ENCODE results near the gene DHRS7B. TPM values are rescaled to one million over a fixed set of nuclear protein-coding genes. Genes with fewer than 3 reads are reported as not detected.
"Not testable (repeated sequence)": the region's sequence is repeated elsewhere in the genome, so short reads cannot be mapped to it uniquely, and the experiment has no call there.

Gene DHRS7B, protein sequence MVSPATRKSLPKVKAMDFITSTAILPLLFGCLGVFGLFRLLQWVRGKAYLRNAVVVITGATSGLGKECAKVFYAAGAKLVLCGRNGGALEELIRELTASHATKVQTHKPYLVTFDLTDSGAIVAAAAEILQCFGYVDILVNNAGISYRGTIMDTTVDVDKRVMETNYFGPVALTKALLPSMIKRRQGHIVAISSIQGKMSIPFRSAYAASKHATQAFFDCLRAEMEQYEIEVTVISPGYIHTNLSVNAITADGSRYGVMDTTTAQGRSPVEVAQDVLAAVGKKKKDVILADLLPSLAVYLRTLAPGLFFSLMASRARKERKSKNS
- total RNA-seq, result 17.1 TPM

- DNase-seq (ENCODE audit: low spot score), result peak; percentile 98
- peak; percentile 99 for ATAC-seq
- intact Hi-C loops (cut with DNase I), result loop anchor here (10.0 kb wide), 1 partner anchor 88 kb away; the partner anchor contains the start of gene TMEM11
Measured at GRCh38 chr17:21126645-21127508, at the start of gene DHRS7B. Gene DHRS7B, plus strand, starts transcription at chr17:21126964. Its CDS starts 8 bp downstream, at chr17:21126972.

DNA sequence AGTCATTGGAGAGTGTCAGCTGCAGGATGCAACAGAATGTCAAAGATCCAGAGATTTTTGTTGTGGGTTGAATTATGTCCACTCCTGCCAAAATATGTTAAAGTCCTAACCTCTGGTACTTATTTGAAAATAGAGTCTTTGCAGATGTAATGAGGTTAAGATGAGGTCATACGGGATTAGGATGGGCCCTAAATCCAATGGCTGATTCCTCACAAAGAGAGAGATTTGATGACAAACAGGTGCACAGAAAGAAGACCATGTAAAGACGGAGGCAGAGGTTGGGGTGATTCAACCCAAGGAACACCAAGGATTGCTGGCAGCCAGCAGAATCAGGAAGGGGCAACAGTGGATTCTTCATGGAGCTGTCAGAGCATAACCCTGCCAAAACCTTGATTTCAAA, 49.5 kb upstream of the DHRS7B start:
- intact Hi-C loops (cut with DNase I), result no loop called here

GRCh38 chr17:21078016-21078780, 48.6 kb upstream of the DHRS7B start:
- intact Hi-C loops (cut with DNase I), result no loop called here
- ATAC-seq (no peak), DNase-seq (ENCODE audit: low spot score) (no peak)

More for the DNA sequence above, 49.5 kb upstream of the DHRS7B start:
- ATAC-seq (no peak), DNase-seq (ENCODE audit: low spot score) (no peak)

- DNase-seq (ENCODE audit: low spot score) (no peak), ATAC-seq (no peak)
- intact Hi-C loops (cut with DNase I), result no loop called here
Measured at GRCh38 chr17:21079196-21079595, 47.6 kb upstream of the DHRS7B start.

DNA sequence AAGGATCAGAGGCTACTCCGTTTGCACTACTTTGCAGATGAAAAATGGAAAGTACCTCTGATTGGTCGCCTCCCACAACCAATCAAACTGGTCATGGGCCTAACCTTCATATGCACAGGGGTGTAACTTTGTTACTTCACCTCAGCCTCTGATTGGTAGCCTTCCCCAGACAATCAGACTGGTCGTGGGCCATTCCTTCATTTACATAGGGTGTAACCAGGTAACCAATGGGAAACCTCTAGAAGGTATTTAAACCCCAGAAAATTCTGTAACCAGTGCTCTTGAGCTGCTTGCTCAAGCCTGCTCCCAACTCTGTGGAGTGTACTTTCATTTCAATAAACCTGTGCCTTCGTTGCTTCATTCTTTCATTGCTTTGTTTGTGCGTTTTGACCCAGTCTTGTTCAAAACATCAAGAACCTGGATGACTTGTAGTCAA, 44.7 kb upstream of the DHRS7B start:
- DNase-seq (ENCODE audit: low spot score) (no peak), ATAC-seq (no peak)
- intact Hi-C loops (cut with DNase I), result no loop called here

DNA sequence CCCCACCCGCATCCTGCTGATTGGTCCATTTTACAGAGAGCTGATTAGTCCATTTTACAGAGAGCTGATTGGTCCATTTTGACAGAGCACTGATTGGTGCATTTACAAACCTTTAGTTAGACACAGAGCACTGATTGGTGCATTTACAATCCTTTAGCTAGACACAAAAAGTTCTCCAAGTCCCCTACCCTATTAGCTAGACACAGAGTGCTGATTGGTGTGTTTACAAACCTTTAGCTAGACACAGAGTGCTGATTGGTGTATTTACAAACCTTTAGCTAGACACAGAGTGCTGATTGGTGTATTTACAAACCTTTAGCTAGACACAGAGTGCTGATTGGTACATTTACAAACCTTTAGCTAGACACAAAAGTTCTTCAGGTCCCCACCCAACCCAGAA, 41.5 kb upstream of the DHRS7B start:
- DNase-seq (ENCODE audit: low spot score); ATAC-seq; intact Hi-C loops (cut with DNase I): not testable (repeated sequence)

- no peak for DNase-seq (ENCODE audit: low spot score)
- ATAC-seq, result no peak
- intact Hi-C loops (cut with DNase I), result no loop called here
Measured at GRCh38 chr17:21085707-21086106, 41.1 kb upstream of the DHRS7B start.

- no peak for DNase-seq (ENCODE audit: low spot score)
- intact Hi-C loops (cut with DNase I), result no loop called here
- no peak for ATAC-seq
Measured at GRCh38 chr17:21089145-21089544, 37.6 kb upstream of the DHRS7B start.

DNA sequence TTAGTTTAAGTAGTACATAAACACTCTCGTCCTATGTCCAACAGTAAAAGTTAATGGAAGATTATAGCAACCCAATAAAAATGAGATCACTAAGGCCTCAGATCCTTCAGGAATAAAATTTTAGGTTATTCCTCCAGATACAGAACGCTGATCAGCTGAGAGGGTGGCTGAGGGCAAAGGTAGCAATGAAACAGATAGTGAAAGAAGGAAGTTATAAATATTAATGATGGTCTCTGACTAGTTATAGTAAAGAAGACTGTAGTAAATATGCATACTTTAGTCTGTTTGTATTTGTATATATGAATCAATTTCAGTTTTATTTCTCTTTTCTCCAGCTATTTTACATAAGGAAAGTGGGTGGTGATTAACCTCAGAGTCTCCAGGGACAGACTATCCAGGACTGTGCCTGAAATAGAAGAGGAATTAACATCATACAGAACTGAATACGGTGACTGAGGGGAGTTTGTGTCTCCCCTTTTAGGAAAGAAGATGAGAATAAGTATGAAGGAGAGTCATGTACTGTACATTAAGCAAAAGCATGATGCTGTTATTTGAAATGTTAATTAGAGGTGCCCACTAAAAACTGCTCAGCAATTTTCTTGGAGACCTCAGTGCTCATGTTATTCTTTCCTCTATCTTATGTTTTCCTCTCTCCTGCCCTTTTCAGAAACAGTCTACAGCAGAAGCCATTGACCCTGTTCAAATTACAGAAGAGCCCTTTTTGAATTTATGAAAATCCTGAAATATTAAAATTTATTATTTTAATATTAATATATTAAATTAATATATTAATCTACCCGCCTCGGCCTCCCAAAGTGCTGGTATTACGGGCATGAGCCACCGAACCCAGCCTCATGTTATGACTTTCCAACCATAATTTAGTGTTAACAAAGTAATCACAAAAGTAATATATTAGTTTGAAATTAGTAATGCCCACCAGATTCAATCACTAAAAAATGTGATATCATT, 36.5 kb upstream of the DHRS7B start:
- DNase-seq (ENCODE audit: low spot score) (no peak), ATAC-seq (no peak)
- intact Hi-C loops (cut with DNase I), result no loop called here

GRCh38 chr17:21090902-21091618, 35.7 kb upstream of the DHRS7B start:
- intact Hi-C loops (cut with DNase I), result no loop called here
- ATAC-seq, result no peak
- DNase-seq (ENCODE audit: low spot score), result no peak

- no peak for ATAC-seq
- intact Hi-C loops (cut with DNase I), result no loop called here
- no peak for DNase-seq (ENCODE audit: low spot score)
Measured at GRCh38 chr17:21094298-21094704, 32.5 kb upstream of the DHRS7B start.

DNA sequence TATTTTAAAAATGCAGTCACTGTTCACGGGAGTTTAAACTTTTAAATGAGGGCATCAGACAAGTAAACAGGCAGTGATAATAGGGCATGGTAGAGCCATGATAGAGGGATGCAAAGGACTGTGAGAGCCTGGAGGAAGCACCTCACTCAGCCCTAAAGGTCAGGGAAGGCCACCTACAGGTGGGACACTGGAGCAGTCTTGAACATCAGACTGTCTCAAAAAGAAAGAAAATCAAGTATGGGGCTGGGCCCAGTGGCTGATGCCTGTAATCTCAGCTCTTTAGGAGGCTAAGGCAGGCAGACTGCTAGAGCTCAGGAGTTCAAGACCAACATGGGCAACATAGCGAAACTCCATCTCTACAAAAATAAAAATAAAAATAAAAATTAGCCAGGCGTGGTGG, 31.0 kb upstream of the DHRS7B start:
- intact Hi-C loops (cut with DNase I), result no loop called here

DNA sequence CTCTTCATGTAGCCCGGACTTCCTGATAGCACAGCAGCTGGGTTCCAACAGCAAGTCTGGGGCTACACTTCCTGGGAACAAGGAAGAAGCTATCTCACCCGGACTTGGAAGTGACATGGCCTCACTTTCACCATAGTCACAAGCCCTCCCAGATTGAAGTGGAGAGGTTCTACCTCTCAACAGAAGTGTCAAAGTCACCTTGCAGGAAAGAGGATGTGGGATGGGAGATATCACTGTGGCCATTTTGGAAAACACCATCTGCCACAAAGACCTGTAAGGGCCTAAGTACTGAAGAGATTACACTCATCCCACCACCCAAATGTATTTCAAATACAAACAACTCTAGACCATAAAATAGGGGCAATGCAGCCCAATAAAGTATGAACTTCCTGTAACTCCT, 29.9 kb upstream of the DHRS7B start:
- DNase-seq (ENCODE audit: low spot score), result no peak
- ATAC-seq, result no peak
- intact Hi-C loops (cut with DNase I), result no loop called here

More for the DNA sequence above, 31.0 kb upstream of the DHRS7B start:
- no peak for ATAC-seq
- no peak for DNase-seq (ENCODE audit: low spot score)

- peak; percentile 68 for DNase-seq (ENCODE audit: low spot score)
- ATAC-seq, result peak; percentile 92
- intact Hi-C loops (cut with DNase I), result no loop called here
Measured at GRCh38 chr17:21098934-21099689, 27.7 kb upstream of the DHRS7B start.

DNA sequence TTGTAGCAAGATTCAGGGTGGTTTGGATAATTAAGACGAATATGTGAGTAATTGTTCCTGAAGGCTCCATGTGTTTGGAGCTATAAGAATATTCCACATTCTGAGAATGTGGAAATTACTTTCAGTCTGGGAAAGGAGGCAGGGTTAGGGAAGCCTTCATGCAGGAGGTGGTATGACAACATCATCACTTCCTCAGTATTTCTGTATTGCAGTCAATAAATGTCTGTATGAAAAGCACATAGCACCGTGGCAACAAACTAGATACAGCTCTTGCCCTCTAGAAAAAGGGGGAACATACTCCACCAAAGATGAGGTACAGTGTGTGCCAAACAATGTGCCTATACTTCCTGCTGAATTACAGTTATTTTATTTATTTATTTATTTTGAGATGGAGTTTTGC, 26.1 kb upstream of the DHRS7B start:
- ATAC-seq (no peak), DNase-seq (ENCODE audit: low spot score) (no peak)
- intact Hi-C loops (cut with DNase I), result no loop called here

DNA sequence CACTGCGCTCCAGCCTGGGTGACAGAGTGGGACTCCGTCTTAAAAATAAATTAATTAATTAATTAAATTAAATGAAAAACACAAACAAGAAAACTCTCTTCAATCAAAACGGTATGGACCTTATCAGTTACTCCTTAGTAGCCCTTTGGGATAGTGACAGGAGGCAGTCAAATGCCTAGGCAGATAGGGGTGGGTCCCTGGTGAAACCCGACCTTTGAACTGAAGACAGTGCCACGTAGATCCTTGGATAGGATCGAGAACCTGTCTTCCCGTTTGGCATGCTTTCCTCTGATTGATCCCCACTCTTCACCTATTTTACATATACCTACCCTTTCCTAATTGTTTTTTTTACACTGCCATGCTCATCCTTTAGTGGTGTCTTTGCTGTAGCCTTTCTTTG, 22.2 kb upstream of the DHRS7B start:
- DNase-seq (ENCODE audit: low spot score) (no peak), ATAC-seq (no peak)
- intact Hi-C loops (cut with DNase I), result no loop called here
